EL (cell line): Measurements from ENCODE around the gene TMEM120B.
"Not testable (repeated sequence)": the region's sequence is repeated elsewhere in the genome, so short reads cannot be mapped to it uniquely, and the experiment has no call there.

Experiments
- DNase-seq: peaks from one replicate; pipeline ENCODE4 v3.0.0-alpha.2; 2016

The TMEM120B gene

DNA sequence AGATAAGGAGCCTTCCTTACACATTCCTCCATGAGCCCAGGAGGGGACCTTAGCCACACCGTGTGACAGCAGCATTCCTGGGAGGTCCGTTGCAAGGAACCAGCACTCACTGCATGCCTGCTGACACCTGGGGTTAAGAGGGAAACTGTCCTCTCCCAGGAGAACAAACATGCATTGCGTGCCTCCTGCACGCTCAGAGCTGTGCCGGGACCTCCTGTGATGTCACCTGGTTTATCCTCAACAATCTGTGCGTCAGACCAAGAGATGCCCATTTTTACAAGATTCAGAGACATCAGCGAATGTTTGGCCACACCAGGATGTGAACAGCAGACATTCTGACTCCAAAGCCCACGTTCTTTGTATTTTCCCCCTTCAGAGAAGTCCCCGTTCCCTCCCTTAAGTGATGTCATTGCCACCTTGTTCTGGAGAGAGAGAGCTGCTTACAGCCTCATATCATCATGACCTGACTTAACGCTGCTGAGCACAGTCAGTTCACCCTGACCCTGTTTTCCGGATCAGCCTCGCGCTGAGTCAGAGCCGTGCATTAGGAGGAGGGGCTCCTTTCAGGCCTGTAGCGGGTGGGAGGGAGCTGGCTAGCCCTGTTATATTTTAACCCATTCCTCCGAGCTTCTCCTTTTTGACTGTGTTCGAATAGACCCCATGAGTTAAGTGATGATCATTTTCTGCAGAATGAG lies 36.2 kb downstream of the TMEM120B start:
- DNase-seq, result peak; percentile 88

DNA sequence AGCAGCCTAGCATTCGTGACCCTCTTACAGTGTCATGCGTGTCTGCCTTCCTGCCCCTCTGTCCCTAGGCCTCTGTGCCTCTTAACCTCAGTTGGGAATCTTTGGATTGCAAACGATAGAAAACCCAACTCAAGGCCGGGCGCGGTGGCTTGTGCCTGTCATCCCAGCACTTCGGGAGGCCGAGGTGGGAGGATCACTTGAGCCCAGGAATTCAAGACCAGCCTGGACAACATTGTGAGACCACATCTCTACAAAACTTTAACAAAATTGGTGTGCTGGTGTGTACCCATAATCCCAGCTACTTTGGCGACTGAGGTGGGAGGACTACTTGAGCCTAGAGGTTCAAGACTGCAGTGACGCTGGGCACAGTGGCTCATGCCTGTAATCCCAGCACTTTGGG lies 36.7 kb downstream of the TMEM120B start:
- DNase-seq, result no peak

- DNase-seq, result no peak
Observed at GRCh38 chr12:121750507-121750955, 38.0 kb downstream of the TMEM120B start.

DNA sequence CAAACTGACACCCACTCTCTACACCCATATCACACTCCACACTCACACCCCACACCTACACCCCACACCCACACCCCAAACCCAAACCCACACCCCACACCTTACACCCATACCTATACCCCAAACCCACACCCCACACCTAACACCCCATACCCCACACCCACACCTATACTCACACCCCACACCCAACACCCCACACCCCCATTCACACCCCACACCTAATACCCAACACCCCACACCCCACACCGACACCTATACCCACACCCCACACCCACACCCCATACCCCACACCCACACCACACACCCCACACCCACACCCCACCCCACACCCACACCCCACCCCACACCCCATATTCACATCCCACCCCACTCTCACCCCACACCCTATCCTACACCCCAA lies 38.5 kb downstream of the TMEM120B start:
- DNase-seq, result no peak

DNA sequence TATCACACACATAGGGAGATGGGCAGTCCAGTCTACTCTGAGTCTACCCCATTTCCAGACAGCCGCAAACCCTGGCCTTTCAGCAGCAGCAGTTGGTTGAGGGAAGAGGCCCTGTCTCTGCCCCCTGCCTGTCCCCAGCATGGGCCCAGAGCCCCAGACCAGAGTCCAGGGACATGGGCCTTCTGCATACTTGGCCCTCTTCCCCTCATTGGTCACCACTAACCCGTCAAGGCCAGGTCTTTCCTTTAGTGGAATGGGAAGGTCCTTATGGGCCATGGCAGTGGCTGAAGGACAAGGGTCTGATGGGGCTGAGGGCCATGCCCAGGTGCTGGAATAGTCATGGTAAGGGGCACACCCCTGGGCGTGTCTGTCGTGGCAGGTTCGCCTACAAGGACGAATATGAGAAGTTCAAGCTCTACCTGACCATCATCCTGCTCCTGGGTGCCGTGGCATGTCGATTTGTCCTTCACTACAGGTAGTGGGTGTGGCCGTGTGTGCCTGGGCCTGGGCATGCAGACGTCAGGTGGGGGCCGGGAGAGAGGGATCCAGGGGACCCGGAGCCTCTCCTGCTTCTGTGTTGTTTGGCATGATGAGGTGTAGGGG lies 39.3 kb downstream of the TMEM120B start:
- no peak for DNase-seq

DNA sequence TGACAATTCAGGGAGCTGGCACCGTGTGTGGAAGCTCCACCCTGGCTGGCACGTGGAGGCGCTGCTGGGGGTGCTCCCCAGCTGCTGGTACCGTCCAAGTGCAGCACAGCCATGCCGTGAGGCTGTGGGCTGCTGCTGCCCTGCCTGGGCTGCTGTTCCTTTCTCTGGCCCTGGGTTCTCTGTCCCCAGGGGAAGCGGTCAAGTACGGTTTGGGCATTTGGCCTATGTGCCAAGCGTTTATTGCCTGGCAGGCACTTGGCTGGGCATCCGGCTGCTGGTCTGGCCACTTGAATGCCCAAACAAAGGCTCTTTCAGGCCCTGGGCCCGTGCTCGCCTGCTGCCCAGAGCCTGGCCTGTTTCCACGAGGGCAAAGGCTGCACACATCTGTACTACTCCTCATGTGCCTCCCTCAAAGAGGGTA lies 41.3 kb downstream of the TMEM120B start:
- no peak for DNase-seq

DNA sequence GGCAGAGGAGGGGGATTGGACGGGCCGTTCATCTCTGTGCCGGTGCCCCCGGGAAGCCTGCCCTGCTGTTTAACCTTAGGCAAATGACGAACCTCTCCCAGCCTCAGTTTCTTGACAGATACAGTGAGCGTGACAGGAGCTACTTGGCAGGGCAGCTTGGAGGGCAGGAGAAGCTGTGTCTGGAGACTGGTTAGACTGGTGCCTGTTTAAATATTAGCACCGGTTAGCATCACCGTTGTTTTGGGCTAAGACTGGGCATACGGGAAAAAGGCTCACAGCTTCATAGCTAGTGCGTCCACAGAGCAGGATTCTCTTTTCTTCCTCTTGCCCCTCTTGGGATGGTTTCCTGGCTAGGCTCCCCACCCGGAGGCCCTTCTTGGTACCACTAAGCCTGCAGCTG lies 42.3 kb downstream of the TMEM120B start:
- DNase-seq, result no peak

- no peak for DNase-seq
Observed at GRCh38 chr12:121755591-121755990, 43.0 kb downstream of the TMEM120B start.

GRCh38 chr12:121758536-121758935 lies 46.0 kb downstream of the TMEM120B start:
- not testable (repeated sequence) for DNase-seq

GRCh38 chr12:121762269-121762668 lies 49.7 kb downstream of the TMEM120B start:
- DNase-seq, result no peak

DNA sequence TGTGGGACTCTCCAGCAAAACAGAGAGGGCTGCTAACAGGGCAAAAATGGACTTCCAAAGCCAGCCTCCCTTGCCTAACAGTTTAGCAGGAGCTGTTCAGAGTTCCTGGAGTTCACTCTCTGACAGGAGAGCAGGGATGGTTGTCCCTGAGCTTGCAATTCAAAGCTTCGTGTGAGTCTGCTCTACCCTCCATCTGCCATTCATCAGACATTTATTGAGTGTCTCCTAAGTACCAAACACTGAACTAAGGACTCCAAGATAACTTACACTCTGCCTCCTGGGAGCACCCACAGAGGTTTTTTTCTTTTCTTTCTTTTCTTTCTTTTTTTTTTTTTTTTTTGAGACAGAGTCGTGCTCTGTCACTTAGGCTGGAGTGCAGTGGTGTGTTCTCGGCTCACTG lies 52.3 kb downstream of the TMEM120B start:
- DNase-seq, result no peak

GRCh38 chr12:121765573-121765972 lies 53.0 kb downstream of the TMEM120B start:
- DNase-seq, result peak; percentile 90

- no peak for DNase-seq
Observed at GRCh38 chr12:121766290-121767039, 53.9 kb downstream of the TMEM120B start.

DNA sequence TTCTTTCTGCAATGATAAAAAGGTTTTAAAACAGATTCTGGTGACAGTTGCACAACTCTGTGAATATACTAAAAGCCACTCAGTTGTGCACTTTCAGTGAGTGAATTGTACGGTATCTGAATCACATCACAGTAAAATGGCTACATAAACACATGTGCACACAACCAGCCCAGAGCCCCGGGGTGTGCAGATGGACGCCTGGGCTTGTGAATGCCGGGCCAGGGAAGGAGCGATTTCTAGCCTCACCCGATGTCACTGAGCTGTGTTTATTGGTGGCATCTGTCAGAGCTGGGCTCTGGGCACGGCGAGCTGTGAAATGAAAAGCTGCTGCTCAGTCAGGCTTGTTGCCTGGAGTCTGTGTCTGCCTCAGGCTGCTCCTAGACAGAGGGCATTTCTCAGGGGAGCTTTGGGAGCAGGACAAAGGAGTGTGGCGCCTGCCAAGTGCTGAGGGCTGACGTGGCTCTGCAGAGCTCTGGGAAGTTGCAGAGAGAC lies 55.0 kb downstream of the TMEM120B start:
- DNase-seq, result peak; percentile 30

DNA sequence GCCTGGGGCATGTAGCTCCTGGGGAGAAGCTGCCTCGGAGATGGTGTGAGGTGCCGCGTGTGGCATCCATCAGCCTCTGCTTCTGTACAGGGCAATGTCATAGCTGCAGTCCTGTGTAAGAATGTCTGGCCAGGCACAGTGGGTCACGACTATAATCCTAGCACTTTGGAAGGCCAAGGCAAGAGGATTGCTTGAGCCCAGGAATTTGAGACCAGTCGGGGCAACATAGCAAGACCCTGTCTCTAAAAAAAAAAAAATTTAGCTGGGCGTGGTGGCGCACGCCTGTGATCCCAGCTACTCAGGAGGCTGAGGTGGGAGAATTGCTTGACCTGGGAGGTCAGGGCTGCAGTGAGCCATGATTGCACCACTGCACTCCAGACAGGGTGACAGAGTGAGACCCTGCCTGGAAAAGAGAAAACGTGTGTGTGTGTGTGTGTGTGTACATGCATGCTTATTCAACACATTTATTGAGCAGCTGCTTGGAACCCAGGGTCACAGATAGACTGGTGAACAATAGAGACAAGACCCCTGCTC lies 56.8 kb downstream of the TMEM120B start:
- DNase-seq, result no peak

- no peak for DNase-seq
Observed at GRCh38 chr12:121769831-121770301, 57.3 kb downstream of the TMEM120B start.

DNA sequence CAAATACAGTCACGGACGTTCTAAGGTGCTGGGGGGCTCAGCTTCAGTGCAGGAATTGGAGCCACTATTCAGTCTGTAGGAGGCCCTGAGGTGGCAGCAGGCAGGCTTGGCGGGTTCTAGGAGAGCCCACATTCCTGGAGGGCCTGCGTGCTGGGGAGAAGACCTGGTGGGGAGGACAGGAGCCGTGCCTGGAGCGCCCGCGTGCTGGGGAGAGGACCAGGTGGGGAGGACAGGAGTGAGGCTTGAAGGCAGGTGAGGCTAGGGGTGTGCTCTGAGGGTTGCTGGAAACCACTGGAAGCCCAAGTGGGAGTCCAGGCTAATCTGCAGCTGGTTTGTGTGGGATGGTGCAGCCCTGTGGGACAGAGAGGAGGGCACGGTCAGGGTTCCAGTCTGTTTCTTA lies 57.8 kb downstream of the TMEM120B start:
- DNase-seq, result no peak

- DNase-seq, result no peak
Observed at GRCh38 chr12:121770813-121771625, 58.5 kb downstream of the TMEM120B start.

DNA sequence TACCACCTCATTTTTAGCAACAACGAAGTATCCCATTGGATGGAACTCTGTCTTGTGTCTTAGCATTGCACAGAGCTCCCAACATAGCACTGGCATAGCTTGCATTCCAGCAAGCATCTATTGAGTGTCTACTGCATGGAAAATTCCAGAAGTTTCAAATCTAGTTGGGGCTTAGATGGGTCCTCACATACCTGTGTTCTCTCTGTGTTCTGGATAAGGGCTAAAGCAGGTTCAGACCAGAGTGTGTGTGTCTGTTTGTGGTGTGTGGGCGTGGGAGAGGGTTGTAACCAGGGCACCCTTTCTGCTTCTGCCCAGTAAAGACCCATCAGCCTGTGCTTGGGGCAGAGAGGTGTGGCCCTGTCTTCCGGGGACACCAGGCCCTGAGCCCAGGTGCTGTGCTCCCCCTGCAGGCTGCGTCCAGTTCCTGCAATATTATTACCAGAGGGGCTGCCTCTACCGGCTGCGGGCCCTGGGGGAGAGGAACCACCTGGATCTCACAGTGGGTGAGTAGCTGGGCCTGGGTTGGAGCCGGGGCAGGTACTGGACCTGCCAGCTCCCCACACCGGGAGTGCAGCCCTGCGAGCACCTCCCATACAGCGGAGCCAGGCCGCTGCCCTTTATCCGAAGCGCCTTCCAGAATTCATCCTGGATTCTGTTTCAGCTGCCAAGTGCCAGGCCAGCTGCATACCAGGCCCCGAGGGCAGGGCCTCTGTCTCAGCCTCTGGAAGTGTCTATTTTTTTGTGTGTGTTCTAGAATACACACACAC lies 60.6 kb downstream of the TMEM120B start:
- DNase-seq, result peak; percentile 73

- no peak for DNase-seq
Observed at GRCh38 chr12:121774968-121775474, 62.5 kb downstream of the TMEM120B start.

DNA sequence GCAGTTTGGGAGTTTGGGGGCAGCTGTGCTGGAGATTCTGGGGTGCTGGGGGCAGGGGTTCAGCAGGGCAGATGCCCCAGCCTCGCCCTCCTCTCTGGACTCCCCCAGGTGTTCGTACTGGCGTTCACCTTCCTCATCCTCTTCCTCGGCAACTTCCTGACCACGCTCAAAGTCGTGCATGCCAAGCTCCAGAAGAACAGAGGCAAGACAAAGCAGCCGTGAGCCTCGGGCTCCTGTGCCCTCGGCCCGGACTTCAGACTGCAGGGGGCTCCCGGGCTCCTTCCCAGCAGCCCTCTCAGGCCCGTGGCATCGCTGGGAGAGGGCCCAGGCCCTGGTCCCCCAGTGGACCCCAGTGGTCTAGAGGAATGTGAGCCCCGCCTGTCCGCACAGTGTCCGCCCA lies 62.9 kb downstream of the TMEM120B start:
- DNase-seq, result no peak
